IMR-90 (cell line): Measurements from ENCODE around the gene SWAP70. TPM values are rescaled to one million over a fixed set of nuclear protein-coding genes. Genes with fewer than 3 reads are reported as not detected.

Experiments used
- BHLHE40 ChIP-seq: fragments of 150-350 bp; IDR thresholded peaks from 2 replicates; pipeline ENCODE4 v1.6.1; 2016; ENCODE audit warnings: mild to moderate bottlenecking, low read depth, low read length
- SMC3 ChIP-seq: fragments of 150-350 bp; IDR thresholded peaks from 2 replicates; pipeline ENCODE4 v1.6.1; 2016; ENCODE audit warnings: low read depth, mild to moderate bottlenecking, antibody characterized with exemption, low read length, moderate library complexity
- polyA plus RNA-seq, 3 experiments: library from polyadenylated mRNA; depleted of rRNA; stranded (reverse); fragments of >200 nt; gene quantifications; 2 replicates each; pipeline ENCODE4 v1.2.3, GENCODE V29; 2012; ENCODE audit warnings: low replicate concordance in 1 of 3
- total RNA-seq: library from RNA; depleted of rRNA; stranded (reverse); fragments of >200 nt; gene quantifications from 2 replicates; pipeline ENCODE4 v1.2.3, GENCODE V29; 2012
- TF ChIP-seq, protein P1 (sequence below): conservative IDR thresholded peaks from 2 replicates; pipeline ENCODE4 v1.5.1; 2012; ENCODE audit warnings: mild to moderate bottlenecking, low read depth, low read length, improper control_type of control experiment
- TF ChIP-seq, protein P2 (sequence below): fragments of 150-350 bp; IDR thresholded peaks from 2 replicates; pipeline ENCODE4 v1.6.1; 2017; ENCODE audit warnings: mild to moderate bottlenecking, antibody characterized with exemption, low read length, low read depth

The SWAP70 gene
- total and polyA plus RNA-seq, 2 of the 4 experiments (the other 2 are of a cell fraction), result 15.5 to 19.9 TPM

DNA sequence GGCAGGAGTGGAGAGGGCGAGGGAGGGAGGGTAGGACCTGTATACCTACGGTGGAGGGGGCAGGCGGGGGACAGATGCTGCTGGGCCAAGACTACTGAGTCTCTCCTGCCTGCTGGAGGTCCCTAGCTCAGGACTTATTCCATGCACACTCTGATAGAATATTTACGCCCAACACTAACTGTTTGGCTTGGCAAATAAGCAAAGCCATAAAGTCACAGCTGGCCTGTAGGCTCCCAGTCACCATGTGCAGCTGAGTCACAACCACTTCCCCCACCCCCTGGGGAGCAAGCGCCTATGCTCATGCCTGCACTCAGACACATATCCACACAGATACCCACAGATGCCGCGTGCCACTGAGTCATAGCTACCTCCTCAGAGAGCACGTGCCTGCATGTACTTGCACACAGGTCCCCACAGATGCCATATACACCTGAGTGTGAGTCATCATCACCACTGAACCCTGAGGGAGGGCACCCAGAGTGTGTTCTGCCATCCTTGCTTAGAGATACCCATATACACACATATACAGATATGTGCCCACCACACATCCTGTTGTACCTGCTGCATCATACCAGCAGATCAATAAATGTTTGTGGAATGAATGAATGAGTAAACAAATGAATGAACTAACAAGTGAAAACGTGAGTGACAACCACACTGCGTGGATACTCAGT, 95.8 kb downstream of the SWAP70 start (continued):
- TF ChIP-seq, protein P1, sequence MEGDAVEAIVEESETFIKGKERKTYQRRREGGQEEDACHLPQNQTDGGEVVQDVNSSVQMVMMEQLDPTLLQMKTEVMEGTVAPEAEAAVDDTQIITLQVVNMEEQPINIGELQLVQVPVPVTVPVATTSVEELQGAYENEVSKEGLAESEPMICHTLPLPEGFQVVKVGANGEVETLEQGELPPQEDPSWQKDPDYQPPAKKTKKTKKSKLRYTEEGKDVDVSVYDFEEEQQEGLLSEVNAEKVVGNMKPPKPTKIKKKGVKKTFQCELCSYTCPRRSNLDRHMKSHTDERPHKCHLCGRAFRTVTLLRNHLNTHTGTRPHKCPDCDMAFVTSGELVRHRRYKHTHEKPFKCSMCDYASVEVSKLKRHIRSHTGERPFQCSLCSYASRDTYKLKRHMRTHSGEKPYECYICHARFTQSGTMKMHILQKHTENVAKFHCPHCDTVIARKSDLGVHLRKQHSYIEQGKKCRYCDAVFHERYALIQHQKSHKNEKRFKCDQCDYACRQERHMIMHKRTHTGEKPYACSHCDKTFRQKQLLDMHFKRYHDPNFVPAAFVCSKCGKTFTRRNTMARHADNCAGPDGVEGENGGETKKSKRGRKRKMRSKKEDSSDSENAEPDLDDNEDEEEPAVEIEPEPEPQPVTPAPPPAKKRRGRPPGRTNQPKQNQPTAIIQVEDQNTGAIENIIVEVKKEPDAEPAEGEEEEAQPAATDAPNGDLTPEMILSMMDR, result no peak
- peak; percentile 11; the same call in 1 of the 2 replicates for TF ChIP-seq SMC3
- TF ChIP-seq, protein P2, sequence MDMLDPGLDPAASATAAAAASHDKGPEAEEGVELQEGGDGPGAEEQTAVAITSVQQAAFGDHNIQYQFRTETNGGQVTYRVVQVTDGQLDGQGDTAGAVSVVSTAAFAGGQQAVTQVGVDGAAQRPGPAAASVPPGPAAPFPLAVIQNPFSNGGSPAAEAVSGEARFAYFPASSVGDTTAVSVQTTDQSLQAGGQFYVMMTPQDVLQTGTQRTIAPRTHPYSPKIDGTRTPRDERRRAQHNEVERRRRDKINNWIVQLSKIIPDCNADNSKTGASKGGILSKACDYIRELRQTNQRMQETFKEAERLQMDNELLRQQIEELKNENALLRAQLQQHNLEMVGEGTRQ, result peak; percentile 91
- peak; percentile 100 for TF ChIP-seq BHLHE40
